NCI-H2107 treated with DMSO at 0.1 percent for 48 hours (cell line): ENCODE data around the gene MRPS6.

ENCODE experiments used
- DNase-seq: peaks from one replicate; lab custom pipeline; 2025; ENCODE audit not compliant: unreplicated experiment; lab: John Stamatoyannopoulos, UW

MRPS6 gene

GRCh38 chr21:34132202-34132601 lies 58.8 kb downstream of the MRPS6 start:
- DNase-seq = no peak

- no peak for DNase-seq
These were observed 59.5 kb downstream of the MRPS6 start for GRCh38 chr21:34132926-34133325.

- DNase-seq = no peak
These were observed 60.0 kb downstream of the MRPS6 start for GRCh38 chr21:34133392-34133791.

GRCh38 chr21:34133802-34134201 lies 60.4 kb downstream of the MRPS6 start:
- DNase-seq = no peak

- no peak for DNase-seq
These were observed 62.0 kb downstream of the MRPS6 start for GRCh38 chr21:34135330-34135729.

- no peak for DNase-seq
These were observed 68.0 kb downstream of the MRPS6 start for GRCh38 chr21:34141373-34141772.

GRCh38 chr21:34143685-34144182 lies 70.4 kb downstream of the MRPS6 start:
- no peak for DNase-seq

GRCh38 chr21:34144224-34144623 lies 70.8 kb downstream of the MRPS6 start:
- DNase-seq = no peak

GRCh38 chr21:34147792-34148418 lies 74.5 kb downstream of the MRPS6 start:
- no peak for DNase-seq

GRCh38 chr21:34148419-34148804 lies 75.0 kb downstream of the MRPS6 start:
- no peak for DNase-seq

GRCh38 chr21:34148826-34149558 lies 75.6 kb downstream of the MRPS6 start:
- DNase-seq = no peak

GRCh38 chr21:34152500-34152899 lies 79.1 kb downstream of the MRPS6 start:
- DNase-seq = no peak

GRCh38 chr21:34154878-34155277 lies 81.5 kb downstream of the MRPS6 start:
- DNase-seq = no peak

GRCh38 chr21:34156957-34157356 lies 83.6 kb downstream of the MRPS6 start:
- DNase-seq = no peak

GRCh38 chr21:34157521-34157920 lies 84.1 kb downstream of the MRPS6 start:
- no peak for DNase-seq

GRCh38 chr21:34158866-34159835 lies 85.8 kb downstream of the MRPS6 start:
- no peak for DNase-seq

GRCh38 chr21:34166468-34166867 lies 93.1 kb downstream of the MRPS6 start:
- DNase-seq = no peak

GRCh38 chr21:34170886-34171285 lies 97.5 kb downstream of the MRPS6 start:
- no peak for DNase-seq

- no peak for DNase-seq
These were observed 101.1 kb downstream of the MRPS6 start for GRCh38 chr21:34174470-34174869.

GRCh38 chr21:34176448-34176847 lies 103.1 kb downstream of the MRPS6 start:
- DNase-seq = no peak

GRCh38 chr21:34177919-34178567 lies 104.7 kb downstream of the MRPS6 start:
- DNase-seq = no peak
